ENCODE data around the gene ADAT3. TPM values are rescaled to one million over a fixed set of nuclear protein-coding genes. Genes with fewer than 3 reads are reported as not detected.
A peak's percentile ranks its signal among the peaks of the same experiment; 100 is the strongest.

ADAT3 gene
- polyA plus RNA-seq, 1 of the 3 experiments (the other 2 are of a cell fraction) = 2.8 TPM

DNA sequence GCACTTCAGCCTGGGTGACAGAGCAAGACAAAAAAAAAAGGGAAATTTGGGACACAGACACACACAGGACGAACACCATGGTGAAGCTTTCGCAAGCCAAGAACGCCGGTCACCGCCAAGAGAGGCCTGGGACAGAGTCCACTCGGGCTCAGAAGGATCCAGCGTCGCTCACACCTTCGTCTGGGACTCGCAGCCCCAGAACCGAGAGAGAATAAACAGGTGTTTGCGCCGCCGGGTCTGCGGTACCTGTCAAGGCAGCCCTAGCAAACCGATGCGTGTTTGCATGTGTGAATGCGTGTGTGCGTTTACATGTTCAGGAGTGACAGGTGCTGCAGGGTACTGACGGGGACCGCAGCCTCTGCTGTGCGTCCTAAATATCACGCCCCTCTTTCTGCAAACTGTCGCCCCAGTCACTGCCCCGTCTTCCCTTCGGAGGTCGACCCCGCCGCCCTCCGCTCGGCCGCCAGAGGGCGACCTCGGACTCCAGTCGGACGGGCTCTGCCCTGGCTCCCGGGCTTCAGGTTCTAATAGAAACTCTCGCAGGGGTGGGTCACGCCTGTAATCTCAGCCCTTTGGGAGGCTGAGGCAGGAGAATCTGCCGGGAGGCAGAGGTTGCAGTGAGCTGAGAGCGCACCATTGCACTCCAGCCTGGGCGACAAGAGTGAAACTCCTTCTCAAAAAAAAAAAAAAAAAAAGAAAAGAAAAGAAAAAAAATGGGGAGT lies 24.0 kb downstream of the ADAT3 start:
- H3K9me3 ChIP-seq = no peaks in the 10 kb centered on the region
- POLR2A ChIA-PET = no interaction called here
- no peaks in the 10 kb centered on the region for H3K9me2 ChIP-seq
- no peaks in the 10 kb centered on the region for H4K20me1 ChIP-seq (ENCODE audit: insufficient read depth)
- peaks cover 0 to 3% of the 10 kb centered on the region in 2 experiments for H3K36me3 ChIP-seq (replicated peaks in 1 of 2; ENCODE audit: control insufficient read depth in 1 of 2, insufficient read depth in 2 of 2, low read length in 1 of 2)
- TF ChIP-seq RCOR1 (IDR thresholded peaks at IDR 0.05; ENCODE audit: low read length) (no peak), TCF12 (IDR thresholded peaks at IDR 0.05) (no peak), EZH2phosphoT487 (IDR thresholded peaks at IDR 0.05; ENCODE audit: borderline replicate concordance, low read depth) (no peak), RAD21 (IDR thresholded peaks at IDR 0.05; ENCODE audit: low read length) (peak; percentile 69), SMC3 (IDR thresholded peaks at IDR 0.05; ENCODE audit: low read depth, low read length) (peak; percentile 60), FOSL2 (IDR thresholded peaks at IDR 0.05; ENCODE audit: borderline replicate concordance, low read depth) (no peak), GATA2 (CRISPR knock-in tag; IDR thresholded peaks at IDR 0.05) (no peak), FOXM1 (IDR thresholded peaks at IDR 0.05; ENCODE audit: low read depth) (no peak), NFIC (IDR thresholded peaks at IDR 0.05; ENCODE audit: borderline replicate concordance) (no peak), MXI1 (IDR thresholded peaks at IDR 0.05; ENCODE audit: low read depth, low read length) (peak; percentile 21; the same call in 1 of the 2 replicates), SIN3A (IDR thresholded peaks at IDR 0.05; ENCODE audit: borderline replicate concordance, low read depth, low read length) (peak; percentile 37; the same call in 1 of the 2 replicates)
- TF ChIP-seq, protein P1, sequence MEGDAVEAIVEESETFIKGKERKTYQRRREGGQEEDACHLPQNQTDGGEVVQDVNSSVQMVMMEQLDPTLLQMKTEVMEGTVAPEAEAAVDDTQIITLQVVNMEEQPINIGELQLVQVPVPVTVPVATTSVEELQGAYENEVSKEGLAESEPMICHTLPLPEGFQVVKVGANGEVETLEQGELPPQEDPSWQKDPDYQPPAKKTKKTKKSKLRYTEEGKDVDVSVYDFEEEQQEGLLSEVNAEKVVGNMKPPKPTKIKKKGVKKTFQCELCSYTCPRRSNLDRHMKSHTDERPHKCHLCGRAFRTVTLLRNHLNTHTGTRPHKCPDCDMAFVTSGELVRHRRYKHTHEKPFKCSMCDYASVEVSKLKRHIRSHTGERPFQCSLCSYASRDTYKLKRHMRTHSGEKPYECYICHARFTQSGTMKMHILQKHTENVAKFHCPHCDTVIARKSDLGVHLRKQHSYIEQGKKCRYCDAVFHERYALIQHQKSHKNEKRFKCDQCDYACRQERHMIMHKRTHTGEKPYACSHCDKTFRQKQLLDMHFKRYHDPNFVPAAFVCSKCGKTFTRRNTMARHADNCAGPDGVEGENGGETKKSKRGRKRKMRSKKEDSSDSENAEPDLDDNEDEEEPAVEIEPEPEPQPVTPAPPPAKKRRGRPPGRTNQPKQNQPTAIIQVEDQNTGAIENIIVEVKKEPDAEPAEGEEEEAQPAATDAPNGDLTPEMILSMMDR (IDR thresholded peaks at IDR 0.05) = peak; percentile 80
- TF ChIP-seq, protein P2, sequence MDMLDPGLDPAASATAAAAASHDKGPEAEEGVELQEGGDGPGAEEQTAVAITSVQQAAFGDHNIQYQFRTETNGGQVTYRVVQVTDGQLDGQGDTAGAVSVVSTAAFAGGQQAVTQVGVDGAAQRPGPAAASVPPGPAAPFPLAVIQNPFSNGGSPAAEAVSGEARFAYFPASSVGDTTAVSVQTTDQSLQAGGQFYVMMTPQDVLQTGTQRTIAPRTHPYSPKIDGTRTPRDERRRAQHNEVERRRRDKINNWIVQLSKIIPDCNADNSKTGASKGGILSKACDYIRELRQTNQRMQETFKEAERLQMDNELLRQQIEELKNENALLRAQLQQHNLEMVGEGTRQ (IDR thresholded peaks at IDR 0.05; ENCODE audit: borderline replicate concordance, low read depth, low read length) = no peak
- TF ChIP-seq, protein P3, sequence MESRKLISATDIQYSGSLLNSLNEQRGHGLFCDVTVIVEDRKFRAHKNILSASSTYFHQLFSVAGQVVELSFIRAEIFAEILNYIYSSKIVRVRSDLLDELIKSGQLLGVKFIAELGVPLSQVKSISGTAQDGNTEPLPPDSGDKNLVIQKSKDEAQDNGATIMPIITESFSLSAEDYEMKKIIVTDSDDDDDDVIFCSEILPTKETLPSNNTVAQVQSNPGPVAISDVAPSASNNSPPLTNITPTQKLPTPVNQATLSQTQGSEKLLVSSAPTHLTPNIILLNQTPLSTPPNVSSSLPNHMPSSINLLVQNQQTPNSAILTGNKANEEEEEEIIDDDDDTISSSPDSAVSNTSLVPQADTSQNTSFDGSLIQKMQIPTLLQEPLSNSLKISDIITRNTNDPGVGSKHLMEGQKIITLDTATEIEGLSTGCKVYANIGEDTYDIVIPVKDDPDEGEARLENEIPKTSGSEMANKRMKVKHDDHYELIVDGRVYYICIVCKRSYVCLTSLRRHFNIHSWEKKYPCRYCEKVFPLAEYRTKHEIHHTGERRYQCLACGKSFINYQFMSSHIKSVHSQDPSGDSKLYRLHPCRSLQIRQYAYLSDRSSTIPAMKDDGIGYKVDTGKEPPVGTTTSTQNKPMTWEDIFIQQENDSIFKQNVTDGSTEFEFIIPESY (IDR thresholded peaks at IDR 0.05; ENCODE audit: borderline replicate concordance, low read depth) = no peak
- TF ChIP-seq, protein P4, sequence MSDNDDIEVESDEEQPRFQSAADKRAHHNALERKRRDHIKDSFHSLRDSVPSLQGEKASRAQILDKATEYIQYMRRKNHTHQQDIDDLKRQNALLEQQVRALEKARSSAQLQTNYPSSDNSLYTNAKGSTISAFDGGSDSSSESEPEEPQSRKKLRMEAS (IDR thresholded peaks at IDR 0.05; ENCODE audit: low read depth) = 0 out of 2 replicates have a peak, but pooled peaks have one; percentile 18
- H3K4me2 ChIP-seq = peak overlapping the region; percentile 86
- peak overlapping the region; percentile 45; the same call in 1 of the 2 replicates for H3K9ac ChIP-seq
- peak overlapping the region; percentile 83 for H2AFZ ChIP-seq (ENCODE audit: low read depth)
- H3K4me3 ChIP-seq (ENCODE audit: low read depth in 2 of 2, low read length in 1 of 2) = peak overlapping the region; percentile 36 to 64
- peak; percentile 93 for DNase-seq
- WGBS (ENCODE audit: low lambda C conversion rate) = 15% methylated on average over 15 of the region's 42 CpGs
- H3K27me3 ChIP-seq (ENCODE audit: insufficient read depth) = no peaks in the 10 kb centered on the region
- CTCF ChIA-PET = interaction anchor here (0.6 to 4.7 kb wide), 34 partner anchors 8 to 387 kb away, joined by 3 to 30 read pairs (median 6); partner anchors contain the start of genes ABHD17A, ADAT3, AP3D1 and BTBD2
- no peak overlapping the region for H3K27ac ChIP-seq (ENCODE audit: low read depth in 2 of 2, low read length in 1 of 2)
- peaks cover 6 to 8% of the 10 kb centered on the region in 2 experiments; a peak in 2 of 4 replicates for H3K4me1 ChIP-seq (ENCODE audit: control insufficient read depth in 1 of 2, insufficient read depth in 2 of 2, low read depth in 1 of 2, low read length in 1 of 2)
- no peaks in the 10 kb centered on the region for H3K79me2 ChIP-seq (ENCODE audit: insufficient read depth)
- H3F3A ChIP-seq (replicated peaks; ENCODE audit: insufficient read depth) = no peaks in the 10 kb centered on the region
